Fibroblast of skin of right quadriceps (primary cell): Measurements from ENCODE around the gene FNDC1.

Source experiments
- DNase-seq: peaks from one replicate; pipeline ENCODE4 v3.0.0-alpha.2; 2013

Gene FNDC1

GRCh38 chr6:159313018-159313417 lies 143.8 kb downstream of the FNDC1 start:
- no peak for DNase-seq

- no peak for DNase-seq
Observed at GRCh38 chr6:159315562-159315961, 146.4 kb downstream of the FNDC1 start.

GRCh38 chr6:159317430-159317829 lies 148.2 kb downstream of the FNDC1 start:
- DNase-seq = no peak

- DNase-seq = no peak
Observed at GRCh38 chr6:159321267-159321666, 152.1 kb downstream of the FNDC1 start.
